ENCODE data around the gene ZNF185. TPM values are rescaled to one million over a fixed set of nuclear protein-coding genes. Genes with fewer than 3 reads are reported as not detected.

The ZNF185 gene
- 24.9 TPM for total RNA-seq

DNA sequence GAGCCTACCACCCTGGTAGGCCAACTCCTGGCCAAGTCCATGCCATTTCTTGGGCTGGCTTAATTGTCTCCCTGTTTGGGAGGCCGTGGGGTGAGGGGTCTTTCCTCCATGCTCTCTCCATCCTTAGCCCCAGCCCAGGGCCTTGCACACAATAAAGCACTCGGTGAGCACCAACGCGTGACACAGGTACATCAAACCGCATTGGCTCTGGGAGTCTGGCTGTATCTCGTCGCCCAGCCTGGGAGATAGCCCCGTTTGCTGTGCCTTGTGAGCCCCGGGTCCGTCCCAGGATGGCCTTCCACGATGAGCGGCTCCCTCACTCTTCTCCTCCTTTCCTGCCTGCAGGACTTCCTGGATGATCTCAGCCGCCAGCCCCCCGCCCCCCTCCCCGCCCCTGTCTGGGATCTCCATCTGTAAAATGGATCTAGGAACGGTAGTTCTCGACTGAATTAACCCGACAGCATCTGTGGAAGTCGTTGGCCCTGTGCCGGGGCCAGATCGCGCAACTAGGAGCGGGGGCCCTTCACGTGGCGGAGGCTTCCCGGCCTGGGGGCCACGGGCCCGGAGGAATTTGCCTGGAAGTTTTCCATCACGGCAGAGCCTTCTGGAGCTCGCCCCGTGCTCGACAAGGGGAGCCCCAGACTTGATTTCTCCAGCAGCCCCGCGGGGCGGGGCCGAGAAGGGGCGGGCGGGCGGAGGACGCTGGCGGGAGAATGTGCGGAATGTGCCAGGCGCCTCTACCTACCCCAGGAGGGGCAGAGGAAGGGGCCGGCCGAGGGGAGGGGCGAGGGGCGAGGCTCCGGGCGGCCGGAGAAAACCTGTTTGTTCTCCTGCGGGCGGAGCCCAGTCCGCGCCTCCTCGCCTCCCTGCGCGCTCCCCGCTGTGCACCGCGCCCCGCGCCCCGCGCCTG, at the start of gene ZNF185:
Gene ZNF185, plus strand, starts transcription at position 846 of the 910 bp plus-strand sequence. CDS start 16,423 bp downstream, outside the sequence.
- H3K9me3 ChIP-seq (ENCODE audit: low read depth, low read length): no peaks in the 10 kb centered on the region

DNA sequence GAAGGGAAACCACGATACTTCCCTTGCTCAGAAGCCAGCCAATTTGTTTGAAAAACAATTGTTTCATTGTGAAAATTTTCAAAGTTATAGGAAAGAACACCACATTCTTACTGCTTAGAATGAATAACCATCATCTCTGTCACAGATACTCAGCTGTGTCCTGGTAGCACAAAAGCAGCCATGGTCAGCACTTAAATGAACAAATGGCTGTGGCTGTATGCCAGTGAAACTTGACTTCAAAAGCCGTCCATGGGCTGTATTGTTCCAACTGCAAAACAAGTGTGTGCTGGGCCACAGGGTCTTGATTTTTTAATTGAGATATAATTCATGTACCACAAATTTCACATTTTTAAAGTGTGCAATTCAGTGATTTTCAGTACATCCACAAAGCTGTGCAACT, 47.4 kb upstream of the ZNF185 start:
- H3K4me1 ChIP-seq (ENCODE audit: insufficient read depth, low read length): no peaks in the 10 kb centered on the region
- no peaks in the 10 kb centered on the region for H3K27me3 ChIP-seq (ENCODE audit: insufficient read depth, low read length)

More for the DNA sequence above, at the start of gene ZNF185:
- no peak within 1 kb of the TSS for H3K4me3 ChIP-seq (ENCODE audit: low read length)
- no peaks in the 10 kb centered on the region for H3K27me3 ChIP-seq (ENCODE audit: insufficient read depth, low read length)
- no peaks in the 10 kb centered on the region for H3K4me1 ChIP-seq (ENCODE audit: insufficient read depth, low read length)

GRCh38 chrX:152853986-152854385, 43.9 kb upstream of the ZNF185 start:
- H3K4me1 ChIP-seq (ENCODE audit: insufficient read depth, low read length): no peaks in the 10 kb centered on the region
- no peak overlapping the region for H3K4me3 ChIP-seq (ENCODE audit: low read length)
- H3K27me3 ChIP-seq (ENCODE audit: insufficient read depth, low read length): no peaks in the 10 kb centered on the region
- no peaks in the 10 kb centered on the region for H3K9me3 ChIP-seq (ENCODE audit: low read depth, low read length)

More for the DNA sequence above, 47.4 kb upstream of the ZNF185 start:
- Histone ChIP-seq H3K4me3 (ENCODE audit: low read length) (no peak overlapping the region), H3K9me3 (ENCODE audit: low read depth, low read length) (no peaks in the 10 kb centered on the region)

- no peaks in the 10 kb centered on the region for H3K9me3 ChIP-seq (ENCODE audit: low read depth, low read length)
- no peaks in the 10 kb centered on the region for H3K27me3 ChIP-seq (ENCODE audit: insufficient read depth, low read length)
- H3K4me3 ChIP-seq (ENCODE audit: low read length): no peak overlapping the region
- no peaks in the 10 kb centered on the region for H3K4me1 ChIP-seq (ENCODE audit: insufficient read depth, low read length)
Measured at GRCh38 chrX:152861116-152861515, 36.8 kb upstream of the ZNF185 start.

GRCh38 chrX:152861826-152862225, 36.0 kb upstream of the ZNF185 start:
- H3K4me1 ChIP-seq (ENCODE audit: insufficient read depth, low read length): no peaks in the 10 kb centered on the region
- no peaks in the 10 kb centered on the region for H3K27me3 ChIP-seq (ENCODE audit: insufficient read depth, low read length)
- H3K4me3 ChIP-seq (ENCODE audit: low read length): no peak overlapping the region
- H3K9me3 ChIP-seq (ENCODE audit: low read depth, low read length): no peaks in the 10 kb centered on the region

DNA sequence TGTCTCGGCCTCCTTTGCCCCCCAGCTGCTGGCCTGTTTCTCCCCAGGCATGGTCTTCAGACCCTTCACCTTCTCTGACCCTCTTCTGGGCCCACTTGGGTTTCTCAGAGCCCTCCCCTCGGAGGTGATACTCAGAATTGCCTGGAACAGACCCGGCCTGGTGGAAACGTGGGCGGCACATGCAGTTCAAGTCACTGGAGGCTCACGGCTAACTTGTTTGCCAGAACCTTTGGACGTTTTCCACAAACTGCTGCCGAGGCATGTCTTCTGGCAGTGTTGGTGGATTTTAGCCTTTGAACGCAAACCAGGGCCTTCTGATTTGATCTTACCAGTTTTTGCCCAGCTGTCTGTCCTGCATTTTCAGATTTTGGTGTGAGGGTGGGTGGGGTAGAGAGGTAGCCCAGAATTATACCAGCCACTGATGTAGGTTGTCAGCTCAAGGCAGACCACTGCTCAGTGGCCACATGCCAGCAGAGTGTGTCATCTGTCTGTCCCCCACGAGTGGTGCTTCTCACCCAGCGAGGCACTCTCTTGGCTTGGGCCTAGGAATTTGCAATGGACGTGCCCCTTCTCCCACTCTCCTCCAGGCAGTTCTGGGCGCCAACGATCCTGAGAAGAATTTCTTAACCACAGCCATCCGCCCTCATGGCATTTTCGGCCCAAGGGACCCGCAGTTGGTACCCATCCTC, 32.5 kb upstream of the ZNF185 start:
- no peaks in the 10 kb centered on the region for H3K9me3 ChIP-seq (ENCODE audit: low read depth, low read length)
- no peaks in the 10 kb centered on the region for H3K4me1 ChIP-seq (ENCODE audit: insufficient read depth, low read length)
- H3K4me3 ChIP-seq (ENCODE audit: low read length): no peak overlapping the region
- no peaks in the 10 kb centered on the region for H3K27me3 ChIP-seq (ENCODE audit: insufficient read depth, low read length)

- H3K27me3 ChIP-seq (ENCODE audit: insufficient read depth, low read length): no peaks in the 10 kb centered on the region
- H3K9me3 ChIP-seq (ENCODE audit: low read depth, low read length): no peaks in the 10 kb centered on the region
- no peaks in the 10 kb centered on the region for H3K4me1 ChIP-seq (ENCODE audit: insufficient read depth, low read length)
- H3K4me3 ChIP-seq (ENCODE audit: low read length): no peak overlapping the region
Measured at GRCh38 chrX:152866386-152866785, 31.5 kb upstream of the ZNF185 start.

- no peaks in the 10 kb centered on the region for H3K27me3 ChIP-seq (ENCODE audit: insufficient read depth, low read length)
Measured at GRCh38 chrX:152869972-152870371, 27.9 kb upstream of the ZNF185 start.

DNA sequence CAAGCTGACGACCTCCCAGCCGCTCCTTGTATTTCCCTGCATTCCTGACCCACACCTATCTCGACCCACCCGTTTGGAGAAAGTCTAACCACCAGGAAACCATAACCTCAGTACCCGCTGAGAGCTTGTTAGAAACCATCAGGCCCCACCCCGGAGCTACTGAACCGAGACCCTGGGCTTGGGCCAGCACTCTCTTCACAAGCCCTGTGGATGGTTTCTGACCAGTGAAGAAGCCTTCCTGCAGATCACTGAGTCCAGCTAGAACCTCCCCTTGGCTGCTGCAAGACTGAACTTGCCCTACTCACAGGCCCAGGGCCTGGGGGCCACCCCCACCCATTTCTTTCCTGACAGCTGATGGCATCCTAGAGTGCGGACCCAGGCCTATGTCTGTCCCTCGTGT, 26.6 kb upstream of the ZNF185 start:
- H3K4me1 ChIP-seq (ENCODE audit: insufficient read depth, low read length): no peaks in the 10 kb centered on the region
- H3K4me3 ChIP-seq (ENCODE audit: low read length): no peak overlapping the region
- H3K27me3 ChIP-seq (ENCODE audit: insufficient read depth, low read length): no peaks in the 10 kb centered on the region
- no peaks in the 10 kb centered on the region for H3K9me3 ChIP-seq (ENCODE audit: low read depth, low read length)

More at GRCh38 chrX:152869972-152870371, 27.9 kb upstream of the ZNF185 start:
- no peaks in the 10 kb centered on the region for H3K9me3 ChIP-seq (ENCODE audit: low read depth, low read length)
- no peaks in the 10 kb centered on the region for H3K4me1 ChIP-seq (ENCODE audit: insufficient read depth, low read length)
- H3K4me3 ChIP-seq (ENCODE audit: low read length): no peak overlapping the region

DNA sequence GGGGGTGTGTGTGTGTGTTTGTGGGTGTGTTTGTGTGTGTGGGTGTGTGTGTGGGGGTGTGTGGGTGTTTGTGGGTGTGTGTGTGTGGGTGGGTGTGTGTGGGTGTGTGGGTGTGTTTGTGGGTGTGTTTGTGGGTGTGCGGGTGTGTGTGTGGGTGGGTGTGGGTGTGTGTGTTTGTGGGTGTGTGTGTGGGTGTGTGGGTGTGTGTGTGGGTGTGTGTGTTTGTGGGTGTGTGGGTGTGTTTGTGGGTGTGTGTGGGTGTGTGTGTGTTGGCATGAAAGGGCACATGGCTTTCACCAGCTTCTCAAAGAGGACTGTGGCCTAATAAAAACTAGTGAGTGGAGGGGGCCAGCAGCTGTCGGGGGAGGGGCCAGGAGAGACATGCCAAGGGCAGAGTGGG, 25.3 kb upstream of the ZNF185 start:
- H3K9me3 ChIP-seq (ENCODE audit: low read depth, low read length): no peaks in the 10 kb centered on the region
- no peak overlapping the region for H3K4me3 ChIP-seq (ENCODE audit: low read length)
- no peaks in the 10 kb centered on the region for H3K4me1 ChIP-seq (ENCODE audit: insufficient read depth, low read length)
- H3K27me3 ChIP-seq (ENCODE audit: insufficient read depth, low read length): no peaks in the 10 kb centered on the region

- H3K27me3 ChIP-seq (ENCODE audit: insufficient read depth, low read length): no peaks in the 10 kb centered on the region
- no peaks in the 10 kb centered on the region for H3K9me3 ChIP-seq (ENCODE audit: low read depth, low read length)
- no peaks in the 10 kb centered on the region for H3K4me1 ChIP-seq (ENCODE audit: insufficient read depth, low read length)
- H3K4me3 ChIP-seq (ENCODE audit: low read length): no peak overlapping the region
Measured at GRCh38 chrX:152873361-152873760, 24.5 kb upstream of the ZNF185 start.

GRCh38 chrX:152876931-152877840, 20.7 kb upstream of the ZNF185 start:
- Histone ChIP-seq H3K4me3 (ENCODE audit: low read length) (no peak overlapping the region), H3K9me3 (ENCODE audit: low read depth, low read length) (no peaks in the 10 kb centered on the region), H3K27me3 (ENCODE audit: insufficient read depth, low read length) (no peaks in the 10 kb centered on the region), H3K4me1 (ENCODE audit: insufficient read depth, low read length) (no peaks in the 10 kb centered on the region)

- Histone ChIP-seq H3K4me1 (ENCODE audit: insufficient read depth, low read length) (no peaks in the 10 kb centered on the region), H3K27me3 (ENCODE audit: insufficient read depth, low read length) (no peaks in the 10 kb centered on the region), H3K9me3 (ENCODE audit: low read depth, low read length) (no peaks in the 10 kb centered on the region)
Measured at GRCh38 chrX:152878976-152879755, 18.7 kb upstream of the ZNF185 start.

DNA sequence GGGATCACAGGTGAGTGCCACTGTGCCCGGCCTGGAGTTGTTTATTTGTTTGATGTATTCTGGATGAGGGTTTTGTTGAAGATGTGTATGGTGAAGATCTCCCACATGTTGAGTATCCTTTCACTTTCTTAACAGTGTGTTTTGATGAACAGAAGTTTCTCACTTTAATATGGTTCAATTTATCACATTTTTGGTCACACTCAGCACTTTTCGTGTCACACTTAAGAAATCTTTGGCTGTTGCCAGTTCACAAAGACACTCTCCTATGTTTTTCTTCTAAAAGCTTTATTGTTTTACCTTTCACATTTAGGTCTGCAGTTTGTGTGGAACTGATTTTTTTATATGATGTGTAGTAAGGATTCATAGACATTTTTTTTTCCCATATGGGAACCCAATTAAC, 16.6 kb upstream of the ZNF185 start:
- Histone ChIP-seq H3K27me3 (ENCODE audit: insufficient read depth, low read length) (no peaks in the 10 kb centered on the region), H3K4me1 (ENCODE audit: insufficient read depth, low read length) (no peaks in the 10 kb centered on the region), H3K4me3 (ENCODE audit: low read length) (no peak overlapping the region), H3K9me3 (ENCODE audit: low read depth, low read length) (no peaks in the 10 kb centered on the region)

More at GRCh38 chrX:152878976-152879755, 18.7 kb upstream of the ZNF185 start:
- H3K4me3 ChIP-seq (ENCODE audit: low read length): no peak overlapping the region
